Astrocyte (in vitro differentiated cells and primary cell): Measurements from ENCODE around the gene LRBA.
"Not testable (repeated sequence)": the region's sequence is repeated elsewhere in the genome, so short reads cannot be mapped to it uniquely, and the experiment has no call there.

ENCODE experiments used
- CTCF ChIP-seq: IDR thresholded peaks from 2 replicates; pipeline ENCODE4 v1.5.1; 2011; ENCODE audit warnings: low read depth, mild to moderate bottlenecking, inconsistent platforms, low read length, moderate library complexity; ENCODE audit not compliant: insufficient read depth
- EZH2 ChIP-seq: IDR thresholded peaks from 2 replicates; pipeline ENCODE4 v1.6.1; 2012; ENCODE audit warnings: mild to moderate bottlenecking, low read length, inconsistent platforms; ENCODE audit not compliant: insufficient read depth

GRCh38 chr4:150386415-150386814 is 628.7 kb downstream of the LRBA start:
- TF ChIP-seq CTCF, EZH2: not testable (repeated sequence)
